Islet of Langerhans (tissue), 1 donor: ENCODE measurements around the gene TM4SF18.

Source experiments
- FAIRE-seq: peaks from one replicate; lab custom pipeline; 2011; peaks lifted over from hg19 to GRCh38; lab: Jason Lieb, UNC

TM4SF18 gene

DNA sequence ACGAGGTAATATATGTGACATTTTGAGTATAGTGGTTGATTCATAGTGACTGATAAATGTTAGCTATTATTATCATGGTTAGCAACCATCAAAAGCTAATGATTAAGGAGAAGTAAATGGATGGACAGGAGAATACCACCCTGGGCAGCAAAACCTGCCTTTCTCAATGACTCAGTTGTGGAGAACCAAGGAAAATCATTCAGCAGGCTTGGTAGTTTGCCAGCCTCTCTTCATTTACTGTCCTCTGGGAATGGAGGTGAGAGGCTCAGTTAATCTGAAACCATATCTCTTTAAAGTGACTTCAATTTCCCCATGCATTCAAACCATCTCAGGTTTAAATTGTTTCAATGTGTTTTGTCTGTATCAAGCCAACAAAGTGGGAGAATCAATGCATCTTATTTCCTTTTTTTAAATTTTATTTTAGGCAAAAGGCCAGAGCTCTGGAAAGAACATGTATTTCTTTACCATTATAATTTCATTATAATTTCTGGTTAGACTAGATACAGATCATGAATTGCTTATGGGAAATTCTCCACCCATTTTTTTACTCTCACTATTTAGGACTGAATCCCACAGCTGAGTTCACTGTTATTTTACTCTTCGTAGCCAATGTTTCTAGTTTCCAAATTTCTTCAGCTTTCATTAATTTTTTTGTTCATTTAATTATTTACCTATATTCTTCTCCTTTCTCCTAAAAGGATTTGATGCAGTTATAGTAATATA lies 2.7 kb downstream of the TM4SF18 start:
- no peak for FAIRE-seq

DNA sequence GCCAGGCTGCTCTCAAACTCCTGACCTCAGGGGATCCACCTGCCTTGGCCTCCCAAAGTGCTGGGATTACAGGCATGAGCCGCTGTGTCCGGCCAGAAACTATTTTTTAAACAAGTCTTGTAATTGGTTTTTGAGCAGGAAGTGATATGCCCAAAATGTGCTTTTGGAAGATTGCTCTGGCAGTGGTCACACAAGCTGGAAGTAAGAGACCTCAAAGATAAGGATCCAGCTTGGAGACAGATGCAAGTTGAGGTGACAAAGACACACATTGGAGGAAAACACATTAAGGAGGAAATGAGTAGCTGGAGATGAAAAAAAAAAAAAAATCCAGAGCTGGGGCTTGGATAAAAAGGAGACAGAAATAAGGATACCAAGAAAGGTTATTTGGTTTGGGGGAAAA lies 6.3 kb downstream of the TM4SF18 start:
- FAIRE-seq, result no peak

DNA sequence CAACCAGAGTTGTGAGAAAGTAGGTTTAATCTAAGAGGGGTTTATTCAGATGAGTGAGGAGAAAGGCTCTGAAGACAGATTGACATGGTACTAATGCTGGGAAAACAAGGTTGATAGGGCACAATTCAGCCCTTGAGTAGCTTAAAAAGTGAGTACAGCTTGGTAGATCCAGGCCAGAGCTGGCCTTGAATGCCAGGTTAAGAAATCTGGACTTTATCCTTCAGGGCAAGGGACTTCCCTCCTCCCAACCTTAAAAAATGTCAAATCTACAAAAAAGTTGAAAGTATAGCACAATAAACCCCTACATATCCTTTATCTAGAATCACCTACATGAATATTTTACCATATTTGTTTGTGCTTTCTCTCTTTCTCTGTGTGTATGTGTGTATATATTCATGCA lies 7.9 kb downstream of the TM4SF18 start:
- FAIRE-seq, result no peak

DNA sequence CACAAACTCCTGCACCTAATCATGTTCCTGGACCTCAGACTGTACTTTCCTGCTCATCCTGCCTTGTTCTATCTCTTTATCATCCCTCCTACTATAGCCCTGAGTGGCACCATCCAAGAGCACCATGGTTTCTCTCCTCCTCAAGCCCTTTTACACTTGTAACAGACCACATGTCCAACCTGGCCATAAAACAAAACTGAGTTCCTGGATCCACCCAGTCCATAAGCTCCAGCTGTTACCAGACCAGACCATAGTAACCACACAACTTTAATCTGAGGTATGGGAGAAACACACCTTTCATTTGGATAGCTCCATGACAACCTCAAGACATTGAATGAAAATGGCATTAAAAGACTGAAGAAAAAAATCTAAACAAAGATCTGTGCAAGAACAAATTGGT lies 9.1 kb downstream of the TM4SF18 start:
- no peak for FAIRE-seq

DNA sequence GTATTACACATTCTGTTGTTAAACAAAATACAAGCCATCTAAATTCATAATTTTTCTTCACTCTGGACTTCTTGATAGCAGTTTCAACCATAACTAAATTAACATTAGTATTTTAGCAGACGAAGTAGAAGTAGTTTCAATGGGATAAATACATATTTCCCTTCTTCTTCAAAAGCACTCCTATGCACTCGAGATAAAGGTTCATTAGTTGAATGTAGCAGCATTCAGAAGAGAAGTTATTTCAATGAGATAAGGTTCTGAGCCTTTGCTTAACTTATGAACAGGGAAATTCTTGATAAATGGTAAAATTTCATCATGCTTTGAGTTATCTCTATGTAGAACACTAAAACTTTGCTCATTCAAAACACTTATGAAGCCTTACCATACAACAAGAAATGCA lies 11.8 kb downstream of the TM4SF18 start:
- FAIRE-seq, result no peak

DNA sequence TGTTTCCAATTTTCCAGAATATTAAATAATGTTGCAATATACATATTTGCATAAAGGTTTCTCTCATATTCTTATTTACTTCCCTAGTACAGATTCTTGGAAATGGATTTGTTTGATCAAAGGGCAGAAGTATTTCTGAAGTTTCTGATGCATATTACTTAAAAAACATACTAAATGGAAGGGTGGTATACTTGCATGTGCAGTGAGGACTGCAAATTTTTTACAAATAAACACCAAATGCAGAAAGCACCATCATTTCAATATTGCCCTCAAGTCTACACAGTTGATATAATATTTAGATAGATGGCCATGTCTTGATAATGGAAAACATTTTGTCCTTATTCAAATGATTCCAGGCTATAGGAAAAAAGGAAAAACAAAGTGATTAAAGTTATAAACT lies 12.3 kb downstream of the TM4SF18 start:
- no peak for FAIRE-seq

DNA sequence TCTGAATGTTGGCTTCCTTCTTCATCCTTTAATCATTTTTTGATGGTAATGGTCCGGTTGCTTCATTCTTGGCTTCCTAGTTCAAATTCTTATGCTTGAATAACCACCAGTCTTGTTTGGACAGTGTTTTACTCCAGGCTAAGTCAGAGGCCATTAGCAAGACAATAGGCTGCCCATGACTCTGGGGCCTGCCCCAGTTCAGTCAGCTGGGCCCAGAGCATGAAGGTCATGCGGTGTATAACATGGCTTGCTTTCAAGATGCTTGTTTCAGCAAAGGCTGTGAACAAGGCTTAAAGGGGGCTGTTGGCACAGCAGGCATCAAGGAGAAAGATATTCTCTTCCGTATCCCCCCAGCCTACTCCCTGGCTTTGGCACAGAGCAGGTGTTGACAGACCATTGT lies 13.7 kb downstream of the TM4SF18 start:
- no peak for FAIRE-seq

DNA sequence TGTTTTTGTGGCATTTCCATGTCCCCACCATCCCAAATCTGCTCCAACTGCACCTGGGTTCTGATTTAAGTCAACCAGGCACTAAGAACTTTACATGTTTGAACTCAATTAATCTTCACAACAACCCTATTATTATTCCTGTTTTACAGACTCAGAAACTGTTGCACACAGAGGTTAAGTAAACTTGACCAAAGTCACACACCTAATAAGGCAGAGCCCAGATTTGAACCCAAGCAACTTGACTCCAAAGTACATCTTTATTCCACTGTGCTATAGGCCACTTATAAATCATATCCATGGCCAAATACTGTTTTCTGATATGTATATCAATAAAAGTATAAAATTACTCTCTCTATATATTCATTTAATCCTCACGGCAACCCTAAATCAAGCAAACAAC lies 16.4 kb downstream of the TM4SF18 start:
- no peak for FAIRE-seq

DNA sequence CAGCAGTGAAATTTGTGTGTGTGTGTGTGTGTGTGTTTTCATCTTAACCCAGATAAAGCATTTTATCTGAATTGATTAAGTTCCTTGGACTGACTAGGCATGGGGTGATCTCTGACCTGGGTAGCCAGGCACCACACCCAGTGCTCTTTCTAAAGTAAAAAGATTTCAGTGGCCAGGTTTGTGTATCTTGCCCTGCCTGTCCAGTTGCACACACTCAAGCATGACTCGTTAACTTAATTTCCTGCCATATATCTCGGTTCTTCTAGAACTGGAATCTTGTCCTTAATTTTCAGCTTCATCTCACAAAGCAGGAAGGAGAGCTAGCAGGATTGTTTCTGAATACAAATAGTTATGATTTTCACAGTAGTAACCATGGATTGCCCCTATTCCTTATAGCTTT lies 17.0 kb downstream of the TM4SF18 start:
- no peak for FAIRE-seq

DNA sequence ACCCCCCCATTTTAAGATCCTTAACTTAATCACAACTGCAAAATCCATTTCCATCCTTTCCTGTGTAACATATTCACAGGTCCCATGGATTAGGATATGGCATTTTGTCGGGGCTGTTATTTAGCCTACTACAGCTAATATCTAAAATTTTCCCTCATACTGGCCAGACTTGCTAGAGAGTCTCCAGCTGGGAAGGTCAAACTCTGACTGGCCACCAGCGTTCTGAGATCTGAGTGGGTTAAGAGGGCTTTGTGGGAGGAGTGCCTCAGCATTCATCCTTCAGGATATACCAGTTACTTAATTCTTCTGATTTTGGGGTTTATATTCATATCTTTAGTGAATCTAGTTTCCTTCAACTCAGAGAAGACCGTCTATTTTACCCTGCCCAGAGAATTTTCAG lies 17.7 kb downstream of the TM4SF18 start:
- FAIRE-seq, result no peak

DNA sequence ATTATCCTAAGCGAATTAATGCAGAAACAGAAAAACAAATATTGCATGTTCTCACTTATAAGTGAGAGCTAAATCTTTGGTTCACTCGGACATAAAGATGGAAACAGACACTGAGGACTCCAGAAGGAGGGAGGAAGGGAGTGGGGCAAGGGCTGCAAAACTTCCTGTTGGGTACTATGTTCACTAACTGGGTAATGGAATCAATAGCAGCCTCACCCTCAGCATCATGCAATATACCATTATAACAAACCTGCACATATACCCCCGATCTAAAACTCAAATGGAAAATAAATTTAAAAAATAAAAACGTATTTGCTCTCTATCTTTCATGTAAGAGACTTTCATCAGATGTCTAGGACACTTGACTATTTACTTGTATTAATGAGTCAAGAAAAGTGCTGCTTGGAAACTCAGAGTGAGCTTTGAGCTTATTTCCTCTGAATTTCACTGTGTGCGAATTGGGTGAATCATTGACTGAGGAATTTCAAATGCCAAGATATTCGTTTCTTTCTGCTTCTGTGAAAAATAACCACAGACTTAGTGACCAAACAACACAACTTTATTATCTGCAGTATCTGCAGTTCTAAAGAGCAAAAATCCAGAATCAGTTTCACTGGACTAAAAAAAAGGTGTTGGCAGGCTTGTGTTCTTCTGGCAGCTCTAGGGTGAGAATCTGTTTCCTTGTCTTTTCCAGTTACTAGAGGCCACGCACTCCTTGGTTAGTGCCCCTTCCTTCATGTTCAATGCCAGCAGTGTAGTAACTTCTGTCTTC lies 18.4 kb downstream of the TM4SF18 start:
- no peak for FAIRE-seq

DNA sequence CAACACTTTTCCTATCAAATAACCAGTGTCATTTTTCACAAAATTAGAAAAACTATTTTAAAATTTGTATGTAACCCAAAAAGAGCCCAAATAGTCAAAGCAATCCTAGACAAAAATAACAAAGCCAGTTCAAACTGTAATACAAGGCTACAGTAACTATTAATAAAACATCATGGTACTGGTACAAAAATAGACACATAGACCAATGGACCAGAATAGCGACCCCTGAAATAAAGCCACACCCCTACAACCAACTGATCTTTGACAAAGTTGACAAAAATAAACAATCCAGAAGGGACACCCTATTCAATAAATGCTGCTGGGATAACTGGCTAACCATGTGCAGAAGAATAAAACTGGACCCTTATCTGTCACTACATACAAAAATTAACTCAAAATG lies 19.9 kb downstream of the TM4SF18 start:
- FAIRE-seq, result no peak

DNA sequence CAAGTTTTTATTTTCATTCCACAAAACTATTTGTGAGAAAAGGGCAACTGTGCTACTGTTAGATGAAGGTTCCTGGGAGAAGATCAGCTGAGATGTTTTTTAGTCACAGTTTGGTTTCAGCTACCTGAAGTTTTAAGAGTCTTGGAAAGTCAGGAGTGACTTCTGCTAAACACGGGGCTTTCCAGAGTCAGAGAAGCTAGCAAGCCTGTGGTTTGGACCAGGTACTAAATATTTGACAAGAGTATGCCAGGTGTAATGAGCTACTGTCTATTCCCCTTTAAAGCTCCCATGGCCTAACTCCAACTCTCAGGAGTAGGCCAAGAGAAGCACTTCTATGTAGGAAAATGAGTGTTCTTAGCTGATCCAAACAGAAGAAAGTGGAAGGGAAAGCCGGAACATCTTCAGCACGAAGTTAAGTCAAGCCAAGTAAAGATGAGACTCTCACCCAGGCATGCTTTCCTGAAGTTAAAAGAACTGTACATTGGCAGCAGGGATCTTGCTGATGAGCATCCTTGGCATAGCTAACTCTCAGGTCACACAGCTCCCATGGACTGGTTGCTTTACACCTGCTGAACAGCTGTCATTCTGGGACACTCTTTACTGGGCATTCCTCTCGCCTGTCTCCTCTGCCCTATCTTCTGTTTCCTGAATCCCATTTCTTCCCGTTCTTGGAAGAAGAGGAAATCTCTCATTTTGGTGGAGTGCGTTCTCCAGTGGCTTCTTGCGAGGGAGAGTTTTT lies 22.5 kb downstream of the TM4SF18 start:
- FAIRE-seq, result no peak

DNA sequence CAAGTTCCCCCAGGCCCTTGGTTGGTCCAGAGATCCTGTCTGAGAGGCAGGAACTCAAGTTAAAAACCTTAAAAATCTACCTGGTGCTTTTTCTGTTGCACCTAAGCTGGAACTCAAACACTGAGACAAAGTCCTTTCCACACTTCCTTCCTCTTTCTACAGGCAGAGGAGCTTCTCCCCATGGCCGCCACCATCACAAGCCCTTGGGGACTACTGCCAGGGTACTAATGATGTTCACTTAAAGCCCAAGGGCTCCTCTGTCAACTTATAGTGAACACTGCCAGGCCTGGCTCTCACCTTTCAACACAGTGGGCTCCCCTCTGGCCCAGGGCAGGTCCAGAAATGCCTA lies 26.0 kb downstream of the TM4SF18 start:
- FAIRE-seq, result no peak

DNA sequence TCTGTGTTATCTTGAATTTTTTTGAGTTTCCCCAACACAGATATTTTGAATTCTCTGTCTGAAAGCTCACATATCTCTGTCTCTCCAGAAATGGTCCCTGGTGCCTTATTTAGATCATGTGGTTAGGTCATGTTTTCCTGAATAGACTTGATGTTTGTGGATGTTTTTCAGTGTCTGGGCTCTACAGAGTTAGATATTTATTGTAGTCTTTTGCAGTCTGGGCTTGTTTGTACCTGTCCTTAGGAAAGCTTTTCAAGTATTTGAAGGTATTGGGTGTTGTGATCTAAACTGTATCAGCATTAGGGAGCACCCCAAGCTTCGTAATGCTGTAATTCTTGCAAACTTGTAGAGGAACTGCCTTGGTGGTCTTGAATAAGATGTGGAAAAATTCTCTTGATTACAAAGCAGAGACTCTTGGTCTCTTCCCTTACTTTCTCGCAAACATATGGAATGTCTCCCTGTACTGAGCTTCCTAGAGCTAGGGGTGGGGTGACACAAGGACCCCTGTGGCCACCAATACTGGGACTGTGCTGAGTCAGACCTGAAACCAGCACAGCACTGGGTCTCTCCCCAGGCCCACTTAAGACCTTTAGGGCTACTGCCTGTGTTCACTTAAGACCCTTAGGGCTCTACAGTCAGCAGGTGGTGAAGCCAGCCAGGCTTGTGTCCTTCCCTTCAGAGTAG lies 26.5 kb downstream of the TM4SF18 start:
- no peak for FAIRE-seq

DNA sequence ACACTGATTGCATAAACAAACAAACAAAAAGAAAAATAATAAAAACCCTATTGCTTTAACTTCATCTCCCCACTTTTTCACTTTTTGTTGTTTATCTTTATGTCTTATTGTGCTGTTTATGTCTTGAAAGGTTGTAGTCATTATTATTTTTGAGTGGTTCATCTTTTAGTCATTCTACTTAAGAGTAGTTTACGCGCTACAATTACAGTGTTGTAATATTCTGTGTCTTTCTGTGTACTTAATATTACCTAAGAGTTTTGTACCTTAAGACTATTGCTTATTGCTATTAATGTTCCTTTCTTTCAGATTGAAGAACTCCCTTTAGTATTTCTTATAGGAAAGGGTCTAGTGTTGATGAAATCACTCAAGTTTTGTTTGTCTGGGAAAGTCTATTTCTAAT lies 28.1 kb downstream of the TM4SF18 start:
- no peak for FAIRE-seq

DNA sequence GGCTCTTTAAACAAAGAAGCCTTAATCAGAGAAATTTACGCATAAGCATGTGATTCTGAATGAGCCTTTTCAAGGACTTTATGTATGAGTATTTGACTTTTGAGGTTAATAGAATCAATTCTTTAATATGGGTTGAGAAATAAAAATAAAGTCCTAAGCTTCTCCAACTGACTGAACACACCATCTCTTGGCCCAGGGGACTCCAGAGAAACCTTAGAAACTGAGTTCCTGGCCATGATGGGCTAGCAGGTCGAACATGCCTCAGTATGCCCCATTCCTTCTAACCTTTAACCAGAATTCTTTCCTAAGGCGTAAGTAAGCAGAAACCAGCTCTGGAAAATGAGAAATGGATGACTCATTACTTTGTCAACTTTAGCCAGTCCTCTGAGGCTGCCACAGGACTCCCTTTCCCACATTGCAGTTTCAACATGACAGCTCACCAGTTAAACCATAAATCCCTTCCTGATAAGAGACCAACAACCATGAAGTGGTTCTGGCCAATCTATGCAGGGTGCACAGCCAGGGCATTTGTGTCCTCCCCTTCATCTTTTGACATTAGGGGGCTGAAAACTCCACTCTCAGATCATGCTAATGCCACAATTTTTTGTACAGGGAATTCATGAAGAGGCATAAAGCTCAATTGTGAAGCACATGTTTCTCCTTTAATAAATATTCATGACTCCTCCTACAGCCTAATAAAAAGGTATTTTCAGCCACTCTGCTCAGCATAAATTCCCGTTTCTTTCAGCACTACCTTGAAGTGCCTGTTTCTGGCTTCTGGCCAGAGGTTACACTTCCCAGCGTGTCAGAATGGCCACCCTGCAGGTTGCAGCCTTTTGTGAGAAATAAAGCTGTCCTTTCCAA lies 33.3 kb downstream of the TM4SF18 start:
- FAIRE-seq, result peak; percentile 75

DNA sequence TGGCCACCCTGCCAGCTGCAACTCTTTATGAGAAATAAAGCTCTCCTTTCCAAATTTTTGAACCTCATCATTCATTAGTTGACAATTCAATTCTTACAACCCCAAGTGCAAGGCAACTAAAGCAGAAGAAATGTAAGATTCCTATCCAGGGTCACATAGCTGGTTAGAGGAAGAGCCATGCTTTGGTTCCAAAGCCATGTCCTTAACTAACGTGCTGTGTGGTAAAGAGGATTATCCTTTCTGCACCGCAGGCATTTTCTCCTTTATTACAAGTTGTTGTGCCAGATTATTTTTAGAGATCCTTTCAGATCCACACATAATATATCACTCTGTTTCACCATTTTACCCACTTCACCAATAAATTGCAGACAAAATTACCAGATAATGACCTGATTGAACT lies 36.5 kb downstream of the TM4SF18 start:
- no peak for FAIRE-seq

DNA sequence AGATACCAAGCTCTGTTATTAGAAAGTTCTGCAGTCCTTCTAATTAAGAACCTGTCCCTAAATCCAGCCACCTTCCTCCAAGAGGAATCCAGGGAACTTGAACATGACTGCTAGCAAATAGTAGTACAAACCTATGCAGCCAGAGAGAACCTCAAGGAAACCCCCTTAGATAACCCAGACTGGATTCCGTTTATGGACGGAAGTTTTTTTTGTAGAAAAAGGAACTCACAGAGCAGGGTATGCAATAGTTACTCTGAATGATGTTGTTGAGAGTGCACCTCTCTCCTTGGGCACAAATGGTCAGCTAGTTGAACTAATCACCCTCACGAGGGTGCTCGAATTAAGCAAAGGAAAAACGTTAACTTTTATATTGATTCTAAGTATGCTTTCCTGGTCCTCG lies 40.8 kb downstream of the TM4SF18 start:
- FAIRE-seq, result no peak

DNA sequence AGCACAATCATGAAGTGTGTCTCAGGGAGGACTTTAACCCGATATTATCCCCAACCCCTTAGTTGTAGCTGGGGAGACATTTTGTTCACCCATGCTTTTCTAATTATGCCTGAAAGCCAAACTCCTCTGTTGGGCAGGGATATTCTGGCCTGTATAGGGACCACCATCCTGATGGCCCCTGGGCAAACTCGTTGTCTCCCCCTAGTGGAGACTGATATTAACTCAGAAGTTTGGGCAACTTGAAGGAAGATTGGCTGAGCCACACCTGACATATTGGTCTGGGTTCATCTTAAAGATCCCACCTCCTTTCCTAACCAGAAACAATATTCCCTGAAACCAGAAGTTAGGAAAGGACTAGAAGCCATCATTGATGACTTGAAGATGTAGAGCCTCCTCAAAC lies 42.3 kb downstream of the TM4SF18 start:
- FAIRE-seq, result no peak

DNA sequence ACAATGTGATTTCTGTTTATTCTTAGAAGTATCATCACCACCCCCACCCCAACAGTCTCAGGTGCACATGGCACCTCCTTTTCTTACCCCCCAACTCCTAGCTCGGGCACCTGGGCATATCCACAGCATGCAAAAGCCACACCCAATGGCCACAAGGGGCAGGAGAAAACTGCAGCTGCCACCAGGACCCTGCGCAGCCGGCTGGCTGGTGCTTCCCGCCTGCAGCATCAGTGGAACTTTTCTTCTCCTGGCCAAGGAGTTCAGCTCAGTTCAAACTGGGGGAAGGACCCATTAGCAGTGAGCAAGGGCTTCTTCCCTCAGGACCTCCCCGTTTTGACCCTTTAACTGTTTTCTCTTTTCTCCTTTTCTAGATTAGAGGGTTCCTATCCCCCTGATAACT lies 44.8 kb downstream of the TM4SF18 start:
- FAIRE-seq, result no peak

DNA sequence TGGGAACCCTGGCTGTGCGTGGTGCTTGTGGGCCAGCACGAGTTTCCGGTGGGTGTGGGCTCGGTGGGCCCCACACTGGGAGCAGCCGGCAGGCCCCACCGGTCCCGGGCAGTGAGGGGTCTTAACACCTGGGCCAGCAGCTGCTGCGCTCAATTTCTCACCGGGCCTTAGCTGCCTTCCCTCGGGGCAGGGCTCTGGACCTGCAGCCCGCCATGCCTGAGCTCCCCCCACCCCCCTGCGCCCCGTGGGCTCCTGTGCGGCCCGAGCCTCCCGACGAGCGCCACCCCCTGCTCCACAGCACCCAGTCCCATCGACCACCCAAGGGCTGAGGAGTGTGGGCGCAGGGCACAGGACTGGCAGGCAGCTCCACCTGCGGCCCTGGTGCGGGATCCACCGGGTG lies 49.4 kb downstream of the TM4SF18 start:
- no peak for FAIRE-seq
